GM10266 (cell line): ENCODE data around the gene POP7.

Experiments
- DNase-seq: peaks from one replicate; pipeline ENCODE4 v3.0.0; 2012; ENCODE audit errors: extremely low spot score
- TF ChIP-seq, protein P1 (sequence below): IDR thresholded peaks from 2 replicates; pipeline ENCODE4 v1.5.1; 2012; ENCODE audit warnings: mild to moderate bottlenecking, low read depth; ENCODE audit not compliant: control insufficient read depth, insufficient read depth; ENCODE audit errors: missing control alignments

POP7 gene

DNA sequence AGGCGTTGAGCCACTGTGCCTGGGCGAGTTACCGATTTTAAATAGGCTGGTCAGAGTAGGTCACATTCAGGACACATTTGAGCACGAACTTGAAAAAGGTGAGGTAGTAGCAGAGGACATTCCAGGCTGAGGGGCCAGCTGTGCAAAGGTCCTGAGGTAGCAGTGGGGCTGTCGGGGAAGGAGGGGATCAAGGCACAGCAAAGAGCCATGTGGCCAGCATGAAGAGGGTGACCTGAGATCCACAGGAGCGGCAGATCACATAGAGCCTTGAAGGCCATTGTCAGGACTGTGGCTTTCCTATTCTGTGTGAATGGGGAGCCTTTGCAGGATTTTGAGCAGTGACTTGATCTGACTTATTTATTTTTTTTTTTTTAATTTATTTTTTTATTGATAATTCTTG is 34.0 kb downstream of the POP7 start:
- no peak for DNase-seq

DNA sequence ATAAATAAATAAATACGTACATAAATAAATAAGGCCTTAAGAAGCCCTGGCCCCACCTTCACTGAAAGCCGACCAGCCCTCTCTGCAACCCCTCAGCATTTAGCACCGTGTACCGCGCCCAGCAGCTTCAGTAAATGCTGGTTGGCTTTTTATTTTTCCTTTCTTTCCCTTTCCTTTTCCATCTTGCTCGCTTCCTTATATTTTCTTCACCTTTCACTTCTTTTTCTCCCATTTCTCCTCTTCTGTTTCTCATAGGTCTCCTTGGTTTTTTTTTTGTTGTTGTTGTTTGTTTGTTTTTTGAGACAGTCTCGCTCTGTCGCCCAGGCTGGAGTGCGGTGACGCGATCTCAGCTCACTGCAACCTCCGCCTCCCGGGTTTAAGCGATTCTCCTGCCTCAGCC is 38.7 kb downstream of the POP7 start:
- DNase-seq = no peak
- TF ChIP-seq, protein P1, sequence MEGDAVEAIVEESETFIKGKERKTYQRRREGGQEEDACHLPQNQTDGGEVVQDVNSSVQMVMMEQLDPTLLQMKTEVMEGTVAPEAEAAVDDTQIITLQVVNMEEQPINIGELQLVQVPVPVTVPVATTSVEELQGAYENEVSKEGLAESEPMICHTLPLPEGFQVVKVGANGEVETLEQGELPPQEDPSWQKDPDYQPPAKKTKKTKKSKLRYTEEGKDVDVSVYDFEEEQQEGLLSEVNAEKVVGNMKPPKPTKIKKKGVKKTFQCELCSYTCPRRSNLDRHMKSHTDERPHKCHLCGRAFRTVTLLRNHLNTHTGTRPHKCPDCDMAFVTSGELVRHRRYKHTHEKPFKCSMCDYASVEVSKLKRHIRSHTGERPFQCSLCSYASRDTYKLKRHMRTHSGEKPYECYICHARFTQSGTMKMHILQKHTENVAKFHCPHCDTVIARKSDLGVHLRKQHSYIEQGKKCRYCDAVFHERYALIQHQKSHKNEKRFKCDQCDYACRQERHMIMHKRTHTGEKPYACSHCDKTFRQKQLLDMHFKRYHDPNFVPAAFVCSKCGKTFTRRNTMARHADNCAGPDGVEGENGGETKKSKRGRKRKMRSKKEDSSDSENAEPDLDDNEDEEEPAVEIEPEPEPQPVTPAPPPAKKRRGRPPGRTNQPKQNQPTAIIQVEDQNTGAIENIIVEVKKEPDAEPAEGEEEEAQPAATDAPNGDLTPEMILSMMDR = no peak

More for the DNA sequence above, 34.0 kb downstream of the POP7 start:
- TF ChIP-seq, protein P1 = no peak

DNA sequence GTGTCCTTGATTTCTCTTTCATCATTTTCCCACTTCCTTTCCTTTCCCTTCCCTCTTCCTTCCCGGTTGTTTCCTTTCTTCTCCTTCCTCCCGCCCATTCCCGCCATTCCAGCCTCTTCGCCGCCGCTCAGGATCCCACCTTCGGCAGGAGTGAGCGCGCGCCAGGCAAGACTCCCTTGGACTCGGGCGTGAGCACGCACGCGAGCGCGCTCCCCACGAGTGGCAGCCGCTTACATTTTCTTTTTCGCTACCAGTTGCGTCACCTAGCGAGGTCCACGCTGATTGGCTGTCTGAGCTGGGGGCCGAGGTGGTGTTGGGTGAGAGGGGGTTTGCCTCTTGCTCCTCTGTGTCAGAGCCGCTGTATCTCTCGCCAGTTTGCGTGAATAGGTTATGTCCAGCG is 39.3 kb downstream of the POP7 start:
- peak; percentile 59 for DNase-seq
- TF ChIP-seq, protein P1 = no peak

DNA sequence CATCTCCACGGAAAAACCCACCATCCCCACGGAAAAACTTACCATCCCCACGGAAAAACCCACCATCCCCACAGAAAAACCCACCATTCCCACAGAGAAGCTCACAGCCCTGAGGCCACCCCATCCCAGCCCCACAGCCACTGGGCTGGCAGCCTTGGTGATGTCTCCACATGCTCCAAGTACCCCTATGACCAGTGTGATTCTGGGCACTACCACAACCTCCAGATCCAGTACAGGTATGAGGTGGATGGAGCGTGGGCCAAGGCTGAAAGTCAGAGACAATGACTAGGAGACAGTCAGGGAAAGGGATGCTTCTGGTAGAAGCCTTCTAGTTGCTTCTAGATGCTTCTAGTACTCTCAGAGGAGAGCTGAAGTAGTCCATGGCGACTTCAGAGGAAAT is 47.1 kb downstream of the POP7 start:
- TF ChIP-seq, protein P1 = no peak

DNA sequence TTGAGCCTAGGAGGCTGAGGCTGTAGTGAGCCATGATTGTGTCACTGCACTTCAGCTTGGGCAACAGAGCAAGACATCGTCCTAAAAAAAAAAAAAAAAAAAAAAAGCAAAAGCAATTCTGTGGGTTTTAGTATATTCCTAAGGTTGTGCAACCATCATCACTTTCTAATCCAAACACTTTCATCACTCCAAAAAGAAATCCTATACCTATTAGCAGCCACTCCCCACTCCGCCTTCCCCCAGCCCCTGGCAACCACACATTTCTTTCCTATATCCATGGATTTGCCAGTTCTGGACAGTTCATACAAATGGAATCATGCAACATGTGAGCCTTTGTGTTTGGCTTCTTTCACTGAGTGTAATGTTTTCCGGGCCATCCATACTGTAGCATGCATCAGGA is 47.8 kb downstream of the POP7 start:
- no peak for DNase-seq
- TF ChIP-seq, protein P1 = no peak

More for the DNA sequence above, 47.1 kb downstream of the POP7 start:
- no peak for DNase-seq
